ENCODE results near the gene PDE4D. TPM values are rescaled to one million over a fixed set of nuclear protein-coding genes. Genes with fewer than 3 reads are reported as not detected.

Gene PDE4D
- total RNA-seq, 1 experiment from 2014 or later, result 61.2 TPM

GRCh38 chr5:59272809-59273427 lies 620.6 kb downstream of the PDE4D start:
- DNase-seq, result no peak
- Histone ChIP-seq H3K27me3 (ENCODE audit: low read length) (no peaks in the 10 kb centered on the region; the same call in 1 of the 2 replicates), H3K79me2 (ENCODE audit: low read length) (no peaks in the 10 kb centered on the region), H2AFZ (ENCODE audit: low read length) (no peak overlapping the region), H3K4me2 (ENCODE audit: low read depth, low read length, poor library complexity, severe bottlenecking) (no peak overlapping the region), H3K4me1 (ENCODE audit: low read length) (no peaks in the 10 kb centered on the region), H3K4me3 (ENCODE audit: low read length) (no peak overlapping the region), H3K36me3 (ENCODE audit: insufficient read depth, low read length) (no peaks in the 10 kb centered on the region), H3K9me3 (ENCODE audit: low read length) (no peaks in the 10 kb centered on the region), H4K20me1 (ENCODE audit: insufficient read depth, low read depth, low read length) (peaks cover 3% of the 10 kb centered on the region; the same call in 1 of the 2 replicates), H3K27ac (ENCODE audit: low read length) (no peak overlapping the region), H3K9ac (ENCODE audit: low read length) (no peak overlapping the region), H3K9me2 (replicated peaks; ENCODE audit: insufficient read depth, low read length) (no peaks in the 10 kb centered on the region)

DNA sequence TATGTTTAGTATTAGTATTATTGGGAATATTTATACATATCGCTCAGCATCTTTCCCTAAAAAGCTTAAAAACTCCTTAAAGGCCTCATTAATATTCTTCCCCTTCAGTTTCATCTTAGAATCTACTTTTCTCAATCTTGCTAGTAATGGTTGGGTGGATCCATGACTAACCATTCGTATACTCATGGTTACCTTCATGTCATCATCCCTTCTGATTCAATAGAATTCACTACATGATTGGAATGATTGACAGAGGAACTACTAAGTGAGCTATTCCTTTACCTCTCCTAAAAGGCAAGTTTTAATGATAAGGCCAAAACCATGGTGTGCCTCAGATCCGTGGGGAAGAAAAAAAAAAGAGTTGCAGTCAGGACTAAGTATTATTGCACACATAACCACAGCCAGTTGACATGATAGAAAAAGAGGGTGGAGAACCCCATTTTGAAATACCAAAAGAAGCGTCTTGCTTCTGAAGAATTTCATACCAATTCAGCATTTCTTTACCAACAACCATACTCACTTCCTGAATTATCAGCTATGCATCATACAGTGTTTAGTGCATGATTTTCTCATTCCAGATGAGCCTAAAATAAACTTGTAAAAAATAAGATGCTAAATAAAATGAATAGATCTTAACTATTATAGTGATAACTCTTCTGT lies 624.6 kb downstream of the PDE4D start:
- Histone ChIP-seq H3K79me2 (ENCODE audit: low read length) (no peaks in the 10 kb centered on the region), H3K4me1 (ENCODE audit: low read length) (no peaks in the 10 kb centered on the region)
- no peak for DNase-seq

GRCh38 chr5:59267033-59267432 lies 626.5 kb downstream of the PDE4D start:
- no peaks in the 10 kb centered on the region for H3K4me1 ChIP-seq (ENCODE audit: low read length)
- no peak overlapping the region for H3K4me3 ChIP-seq (ENCODE audit: low read length)
- no peaks in the 10 kb centered on the region for H3K36me3 ChIP-seq (ENCODE audit: insufficient read depth, low read length)
- no peak overlapping the region for H3K27ac ChIP-seq (ENCODE audit: low read length)
- H2AFZ ChIP-seq (ENCODE audit: low read length), result no peak overlapping the region
- DNase-seq, result no peak
- no peak overlapping the region for H3K9ac ChIP-seq (ENCODE audit: low read length)
- no peaks in the 10 kb centered on the region for H3K79me2 ChIP-seq (ENCODE audit: low read length)
- peaks cover 3% of the 10 kb centered on the region for H4K20me1 ChIP-seq (ENCODE audit: insufficient read depth, low read depth, low read length)
- H3K4me2 ChIP-seq (ENCODE audit: low read depth, low read length, poor library complexity, severe bottlenecking), result no peak overlapping the region
- H3K9me2 ChIP-seq (replicated peaks; ENCODE audit: insufficient read depth, low read length), result no peaks in the 10 kb centered on the region
- H3K9me3 ChIP-seq (ENCODE audit: low read length), result no peaks in the 10 kb centered on the region
- no peaks in the 10 kb centered on the region; the same call in 1 of the 2 replicates for H3K27me3 ChIP-seq (ENCODE audit: low read length)

More for the DNA sequence above, 624.6 kb downstream of the PDE4D start:
- H3K36me3 ChIP-seq (ENCODE audit: insufficient read depth, low read length), result no peaks in the 10 kb centered on the region
- H3K27ac ChIP-seq (ENCODE audit: low read length), result no peak overlapping the region
- no peaks in the 10 kb centered on the region for H3K9me2 ChIP-seq (replicated peaks; ENCODE audit: insufficient read depth, low read length)
- H3K9ac ChIP-seq (ENCODE audit: low read length), result no peak overlapping the region
- no peaks in the 10 kb centered on the region; the same call in 1 of the 2 replicates for H3K27me3 ChIP-seq (ENCODE audit: low read length)
- no peak overlapping the region for H3K4me2 ChIP-seq (ENCODE audit: low read depth, low read length, poor library complexity, severe bottlenecking)
- H3K9me3 ChIP-seq (ENCODE audit: low read length), result no peaks in the 10 kb centered on the region
- peaks cover 3% of the 10 kb centered on the region for H4K20me1 ChIP-seq (ENCODE audit: insufficient read depth, low read depth, low read length)
- H3K4me3 ChIP-seq (ENCODE audit: low read length), result no peak overlapping the region
- no peak overlapping the region for H2AFZ ChIP-seq (ENCODE audit: low read length)

- no peak for DNase-seq
- H3K27ac ChIP-seq (ENCODE audit: low read length), result no peak overlapping the region
Observed at GRCh38 chr5:59266410-59266809, 627.1 kb downstream of the PDE4D start.

GRCh38 chr5:59264639-59265245 lies 628.8 kb downstream of the PDE4D start:
- Histone ChIP-seq H3K36me3 (ENCODE audit: insufficient read depth, low read length) (no peaks in the 10 kb centered on the region), H3K9ac (ENCODE audit: low read length) (no peak overlapping the region), H3K9me3 (ENCODE audit: low read length) (no peaks in the 10 kb centered on the region), H3K4me2 (ENCODE audit: low read depth, low read length, poor library complexity, severe bottlenecking) (no peak overlapping the region), H3K27me3 (ENCODE audit: low read length) (no peaks in the 10 kb centered on the region), H3K4me1 (ENCODE audit: low read length) (no peaks in the 10 kb centered on the region), H3K27ac (ENCODE audit: low read length) (no peak overlapping the region), H4K20me1 (ENCODE audit: insufficient read depth, low read depth, low read length) (peaks cover 3% of the 10 kb centered on the region), H3K9me2 (replicated peaks; ENCODE audit: insufficient read depth, low read length) (no peaks in the 10 kb centered on the region), H2AFZ (ENCODE audit: low read length) (no peak overlapping the region), H3K4me3 (ENCODE audit: low read length) (no peak overlapping the region), H3K79me2 (ENCODE audit: low read length) (no peaks in the 10 kb centered on the region)
- DNase-seq, result no peak

More at GRCh38 chr5:59266410-59266809, 627.1 kb downstream of the PDE4D start:
- no peaks in the 10 kb centered on the region for H3K9me3 ChIP-seq (ENCODE audit: low read length)
- no peak overlapping the region for H3K4me3 ChIP-seq (ENCODE audit: low read length)
- H3K27me3 ChIP-seq (ENCODE audit: low read length), result no peaks in the 10 kb centered on the region; the same call in 1 of the 2 replicates
- peaks cover 3% of the 10 kb centered on the region for H4K20me1 ChIP-seq (ENCODE audit: insufficient read depth, low read depth, low read length)
- no peaks in the 10 kb centered on the region for H3K36me3 ChIP-seq (ENCODE audit: insufficient read depth, low read length)
- H3K4me2 ChIP-seq (ENCODE audit: low read depth, low read length, poor library complexity, severe bottlenecking), result no peak overlapping the region
- no peak overlapping the region for H2AFZ ChIP-seq (ENCODE audit: low read length)
- H3K9me2 ChIP-seq (replicated peaks; ENCODE audit: insufficient read depth, low read length), result no peaks in the 10 kb centered on the region
- no peaks in the 10 kb centered on the region for H3K4me1 ChIP-seq (ENCODE audit: low read length)
- H3K9ac ChIP-seq (ENCODE audit: low read length), result no peak overlapping the region
- H3K79me2 ChIP-seq (ENCODE audit: low read length), result no peaks in the 10 kb centered on the region

DNA sequence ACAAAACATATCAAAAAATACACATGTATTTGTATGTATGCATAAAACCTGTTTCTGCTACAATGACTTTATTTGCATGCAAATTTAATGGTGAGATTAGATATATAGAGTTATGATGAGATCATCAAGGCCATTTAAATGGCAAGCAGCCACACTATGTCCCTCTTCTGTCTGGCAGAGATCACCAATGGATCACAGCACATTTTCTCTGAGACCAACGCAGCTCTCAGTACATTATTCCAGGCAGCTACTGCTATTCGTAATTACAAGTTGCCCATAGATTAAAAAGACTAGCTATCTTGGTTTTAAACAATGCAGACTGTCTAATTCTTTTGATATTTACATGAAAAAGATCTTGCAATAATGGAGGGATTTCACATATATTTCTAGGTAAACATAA lies 629.5 kb downstream of the PDE4D start:
- Histone ChIP-seq H3K4me3 (ENCODE audit: low read length) (no peak overlapping the region), H3K79me2 (ENCODE audit: low read length) (no peaks in the 10 kb centered on the region), H3K9me2 (replicated peaks; ENCODE audit: insufficient read depth, low read length) (no peaks in the 10 kb centered on the region), H3K4me1 (ENCODE audit: low read length) (no peaks in the 10 kb centered on the region), H4K20me1 (ENCODE audit: insufficient read depth, low read depth, low read length) (peaks cover 3% of the 10 kb centered on the region), H3K36me3 (ENCODE audit: insufficient read depth, low read length) (no peaks in the 10 kb centered on the region), H3K9me3 (ENCODE audit: low read length) (no peaks in the 10 kb centered on the region), H2AFZ (ENCODE audit: low read length) (no peak overlapping the region), H3K4me2 (ENCODE audit: low read depth, low read length, poor library complexity, severe bottlenecking) (no peak overlapping the region), H3K27ac (ENCODE audit: low read length) (no peak overlapping the region), H3K27me3 (ENCODE audit: low read length) (no peaks in the 10 kb centered on the region), H3K9ac (ENCODE audit: low read length) (no peak overlapping the region)
- no peak for DNase-seq

DNA sequence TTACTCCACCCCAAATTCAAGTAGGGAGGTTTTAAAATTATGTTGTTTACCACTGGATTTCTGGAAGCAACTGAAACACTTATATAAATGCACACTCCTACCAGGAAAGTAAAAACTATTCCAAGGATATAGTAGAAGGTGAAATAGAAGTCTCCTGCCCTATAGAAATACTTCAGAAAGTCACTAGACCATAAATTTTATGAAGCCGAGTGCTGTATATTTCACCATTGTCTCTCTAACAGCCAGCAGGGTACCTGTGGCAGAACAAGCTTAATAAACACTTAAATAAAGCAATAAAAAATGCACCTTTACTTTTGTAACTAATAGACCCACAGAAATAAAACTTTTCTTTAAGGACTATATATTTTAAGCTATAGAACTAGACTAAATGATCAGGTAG lies 631.6 kb downstream of the PDE4D start:
- Histone ChIP-seq H3K27ac (ENCODE audit: low read length) (no peak overlapping the region), H3K27me3 (ENCODE audit: low read length) (no peaks in the 10 kb centered on the region), H3K9me2 (replicated peaks; ENCODE audit: insufficient read depth, low read length) (no peaks in the 10 kb centered on the region), H3K4me1 (ENCODE audit: low read length) (no peaks in the 10 kb centered on the region), H3K79me2 (ENCODE audit: low read length) (no peaks in the 10 kb centered on the region), H3K4me2 (ENCODE audit: low read depth, low read length, poor library complexity, severe bottlenecking) (no peak overlapping the region), H4K20me1 (ENCODE audit: insufficient read depth, low read depth, low read length) (no peaks in the 10 kb centered on the region; the same call in 1 of the 2 replicates), H3K36me3 (ENCODE audit: insufficient read depth, low read length) (no peaks in the 10 kb centered on the region), H3K4me3 (ENCODE audit: low read length) (no peak overlapping the region), H3K9me3 (ENCODE audit: low read length) (no peaks in the 10 kb centered on the region), H3K9ac (ENCODE audit: low read length) (no peak overlapping the region), H2AFZ (ENCODE audit: low read length) (no peak overlapping the region)
- DNase-seq, result no peak

DNA sequence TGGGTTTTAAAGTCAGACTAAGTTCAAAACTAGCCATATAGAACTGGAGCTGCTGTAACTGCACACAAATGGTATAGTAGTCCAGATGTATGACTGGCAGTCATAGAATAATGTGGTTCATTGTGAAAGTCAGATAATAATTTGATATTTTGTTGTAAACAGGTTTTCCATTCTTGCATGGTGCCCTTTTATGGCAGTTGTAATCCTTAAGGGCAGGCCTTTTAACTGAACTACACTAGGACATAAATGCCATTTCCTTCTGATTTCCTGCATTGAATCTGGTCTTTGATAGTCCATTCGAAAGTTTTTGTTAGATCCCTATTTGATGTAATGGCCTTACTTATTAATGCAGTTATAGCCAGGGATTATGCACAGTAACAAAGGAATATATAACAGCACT lies 632.6 kb downstream of the PDE4D start:
- no peak for DNase-seq
- Histone ChIP-seq H3K27ac (ENCODE audit: low read length) (no peak overlapping the region), H3K9ac (ENCODE audit: low read length) (no peak overlapping the region), H3K9me2 (replicated peaks; ENCODE audit: insufficient read depth, low read length) (no peaks in the 10 kb centered on the region), H3K4me2 (ENCODE audit: low read depth, low read length, poor library complexity, severe bottlenecking) (no peak overlapping the region), H3K79me2 (ENCODE audit: low read length) (no peaks in the 10 kb centered on the region), H3K27me3 (ENCODE audit: low read length) (no peaks in the 10 kb centered on the region), H4K20me1 (ENCODE audit: insufficient read depth, low read depth, low read length) (no peaks in the 10 kb centered on the region), H3K4me3 (ENCODE audit: low read length) (no peak overlapping the region), H3K36me3 (ENCODE audit: insufficient read depth, low read length) (no peaks in the 10 kb centered on the region), H2AFZ (ENCODE audit: low read length) (no peak overlapping the region), H3K9me3 (ENCODE audit: low read length) (no peaks in the 10 kb centered on the region), H3K4me1 (ENCODE audit: low read length) (no peaks in the 10 kb centered on the region)

Data from Karpas-422 (cell line).